Nephron progenitor cell (in vitro differentiated cells): Measurements from ENCODE around the gene PHYH.
A peak's percentile ranks its signal among the peaks of the same experiment; 100 is the strongest.

Experiments used
- DNase-seq: peaks from one replicate; pipeline ENCODE4 v3.0.0; 2021
- H3K27ac Mint-ChIP-seq: 2 replicates; pipeline ENCODE4 v1.8.0; 2021; ENCODE audit warnings: mild to moderate bottlenecking, moderate library complexity, mixed read lengths
- H3K27me3 Mint-ChIP-seq: 2 replicates; pipeline ENCODE4 v1.8.0; 2021; ENCODE audit warnings: mild to moderate bottlenecking, low read depth, mixed read lengths; ENCODE audit not compliant: poor library complexity
- H3K36me3 Mint-ChIP-seq: 2 replicates; pipeline ENCODE4 v1.8.0; 2021; ENCODE audit warnings: low read depth, mixed read lengths
- H3K4me1 Mint-ChIP-seq: 2 replicates; pipeline ENCODE4 v1.8.0; 2021; ENCODE audit warnings: mixed read lengths
- H3K4me3 Mint-ChIP-seq: 2 replicates; pipeline ENCODE4 v1.8.0; 2021; ENCODE audit warnings: mild to moderate bottlenecking, moderate library complexity, mixed read lengths
- H3K9me3 Mint-ChIP-seq: 2 replicates; pipeline ENCODE4 v1.8.0; 2021; ENCODE audit warnings: mild to moderate bottlenecking, moderate library complexity, mixed read lengths
- TF ChIP-seq, protein P1 (sequence below): fragments of 200-600 bp; sonication (generic); IDR thresholded peaks from 2 replicates; pipeline ENCODE4 v1.5.0; 2021; ENCODE audit warnings: antibody characterized with exemption

Gene PHYH

DNA sequence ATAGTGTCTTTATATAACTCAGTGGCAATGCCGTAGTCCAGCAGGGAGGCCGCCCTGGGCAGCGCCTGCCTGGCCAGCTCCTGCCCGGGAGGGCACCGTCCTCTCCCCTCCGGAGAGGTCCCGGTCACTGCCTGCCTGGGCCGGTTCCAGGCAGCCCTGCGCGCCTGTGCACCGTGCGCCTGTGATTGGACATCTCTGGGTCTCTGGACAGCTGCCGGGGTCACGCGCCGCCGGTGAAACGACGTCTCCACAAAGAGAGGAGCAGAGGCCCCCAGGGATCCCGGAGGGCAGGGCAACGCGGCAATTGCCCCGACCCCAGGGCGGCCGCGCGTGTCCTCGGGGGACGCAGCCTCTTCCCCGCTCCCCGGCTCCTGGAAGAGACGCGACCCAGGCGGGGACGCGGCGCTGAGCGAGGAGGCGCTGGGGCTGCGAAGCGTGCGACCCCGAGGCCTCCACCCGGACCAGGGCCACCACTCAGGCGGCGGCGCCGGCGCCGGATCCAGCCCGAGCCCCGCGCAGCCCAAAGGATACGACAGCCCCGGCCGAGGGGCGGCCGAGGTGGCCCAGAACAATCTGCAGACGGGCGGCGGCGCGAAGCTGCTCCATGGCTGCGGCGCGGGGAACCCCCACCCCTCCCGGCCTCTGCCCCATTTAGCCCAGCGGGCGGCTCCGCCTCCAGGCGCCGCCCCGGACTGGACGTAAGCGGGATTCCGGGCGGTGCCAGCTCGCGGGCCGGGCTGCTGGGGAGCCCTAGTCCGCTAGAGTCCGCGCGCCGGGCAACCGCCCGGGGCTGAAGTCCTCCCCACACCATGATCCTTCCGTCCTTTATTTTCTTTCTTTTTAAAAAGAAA lies at the start of gene PHYH:
PHYH (minus strand) TSS at position 628 of the 851 bp plus-strand sequence; CDS start at position 606, 22 bp downstream.
- Mint-ChIP-seq H3K9me3 (no peaks in the 10 kb centered on the region), H3K27me3 (peaks cover 11% of the 10 kb centered on the region), H3K4me3 (peak within 1 kb of the TSS; percentile 81), H3K36me3 (no peaks in the 10 kb centered on the region), H3K4me1 (peaks cover 21% of the 10 kb centered on the region), H3K27ac (peak within 1 kb of the TSS; percentile 78)
- DNase-seq: peak; percentile 78
- TF ChIP-seq, protein P1, sequence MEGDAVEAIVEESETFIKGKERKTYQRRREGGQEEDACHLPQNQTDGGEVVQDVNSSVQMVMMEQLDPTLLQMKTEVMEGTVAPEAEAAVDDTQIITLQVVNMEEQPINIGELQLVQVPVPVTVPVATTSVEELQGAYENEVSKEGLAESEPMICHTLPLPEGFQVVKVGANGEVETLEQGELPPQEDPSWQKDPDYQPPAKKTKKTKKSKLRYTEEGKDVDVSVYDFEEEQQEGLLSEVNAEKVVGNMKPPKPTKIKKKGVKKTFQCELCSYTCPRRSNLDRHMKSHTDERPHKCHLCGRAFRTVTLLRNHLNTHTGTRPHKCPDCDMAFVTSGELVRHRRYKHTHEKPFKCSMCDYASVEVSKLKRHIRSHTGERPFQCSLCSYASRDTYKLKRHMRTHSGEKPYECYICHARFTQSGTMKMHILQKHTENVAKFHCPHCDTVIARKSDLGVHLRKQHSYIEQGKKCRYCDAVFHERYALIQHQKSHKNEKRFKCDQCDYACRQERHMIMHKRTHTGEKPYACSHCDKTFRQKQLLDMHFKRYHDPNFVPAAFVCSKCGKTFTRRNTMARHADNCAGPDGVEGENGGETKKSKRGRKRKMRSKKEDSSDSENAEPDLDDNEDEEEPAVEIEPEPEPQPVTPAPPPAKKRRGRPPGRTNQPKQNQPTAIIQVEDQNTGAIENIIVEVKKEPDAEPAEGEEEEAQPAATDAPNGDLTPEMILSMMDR: no peak

DNA sequence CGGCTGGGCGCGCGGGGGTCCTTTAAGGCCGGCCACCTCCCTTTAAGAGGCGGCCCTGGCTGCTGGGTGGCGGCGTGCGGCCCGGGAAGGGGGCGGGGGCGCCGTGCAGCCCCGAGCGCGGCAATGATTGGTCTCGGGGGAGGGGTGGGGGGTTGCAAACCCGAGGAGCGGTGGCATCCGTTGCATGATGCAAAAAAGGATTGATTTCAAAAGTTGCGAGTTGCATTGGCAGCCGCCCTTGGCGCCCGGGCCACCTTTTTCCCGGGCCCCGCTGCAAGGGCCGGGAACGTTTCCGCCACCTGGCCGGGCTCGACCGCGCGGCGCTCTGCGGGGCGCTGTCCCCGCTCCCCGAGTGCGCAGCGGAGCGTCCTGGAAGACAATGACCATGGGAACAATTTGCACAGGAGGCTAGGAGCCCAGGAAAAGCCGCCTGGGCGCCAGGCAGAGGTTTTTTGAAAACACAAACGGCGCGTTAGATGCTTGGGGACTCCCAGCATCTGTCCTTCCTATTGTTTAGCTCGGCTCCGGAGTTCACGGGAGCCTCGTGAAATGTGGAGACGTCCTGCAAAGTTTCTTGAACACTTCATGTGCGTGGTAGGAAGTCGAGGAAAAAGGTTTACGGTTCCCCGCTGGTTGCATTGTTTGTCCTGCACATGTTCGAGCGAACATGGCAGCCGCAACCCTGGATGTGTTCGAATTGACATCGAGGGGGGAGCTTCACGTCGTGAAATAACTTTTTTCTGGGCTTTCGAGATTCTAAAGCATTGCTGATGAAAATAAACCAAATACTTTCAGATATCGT lies 48.6 kb upstream of the PHYH start, which contains the start of gene SEPHS1:
SEPHS1 (minus strand) TSS at position 78 of the 802 bp plus-strand sequence. CDS start 3,343 bp downstream, outside the sequence.
- H3K4me1 Mint-ChIP-seq: peaks cover 78% of the 10 kb centered on the region
- H3K27me3 Mint-ChIP-seq: peaks cover 38% of the 10 kb centered on the region
- H3K27ac Mint-ChIP-seq: peak within 1 kb of the TSS; percentile 97
- H3K9me3 Mint-ChIP-seq: no peaks in the 10 kb centered on the region
- peak; percentile 76 for DNase-seq
- peaks cover 20% of the 10 kb centered on the region for H3K36me3 Mint-ChIP-seq
- TF ChIP-seq, protein P1: no peak
- peak within 1 kb of the TSS; percentile 94 for H3K4me3 Mint-ChIP-seq

DNA sequence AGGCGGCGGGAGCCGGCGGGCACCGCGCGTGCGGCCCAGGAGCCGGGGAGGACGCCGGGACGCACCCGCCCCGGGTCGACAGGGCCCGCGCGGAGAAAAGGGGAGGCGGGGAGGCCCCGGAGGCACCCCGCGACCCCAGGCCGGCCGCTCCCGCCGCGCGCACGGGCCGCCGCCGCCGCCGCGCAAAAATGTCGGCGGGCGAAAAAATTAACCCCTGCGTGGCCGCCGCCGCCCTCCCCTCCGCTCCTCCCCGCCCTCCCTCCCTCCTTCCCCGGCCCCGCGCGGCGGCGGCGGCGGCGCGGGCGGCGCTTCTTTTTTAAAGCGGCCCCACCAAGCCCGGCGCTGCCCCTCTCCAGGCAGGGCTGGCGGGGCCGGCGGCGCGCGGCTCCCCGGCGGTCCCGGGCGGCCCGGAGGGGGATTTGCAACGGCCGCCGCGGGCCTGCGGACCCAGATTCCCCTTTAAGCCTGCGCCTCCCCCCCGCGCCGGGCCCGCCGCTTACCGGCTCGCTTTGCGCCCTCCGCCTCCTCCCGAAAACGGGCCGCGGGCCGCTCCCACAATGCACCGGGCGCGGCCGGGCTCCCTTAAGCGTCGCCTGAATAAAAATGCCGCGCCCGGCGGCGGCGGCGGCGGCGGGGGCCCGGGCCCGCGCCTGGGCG lies 47.8 kb upstream of the PHYH start:
- H3K4me3 Mint-ChIP-seq: peak overlapping the region; percentile 59
- peaks cover 70% of the 10 kb centered on the region for H3K4me1 Mint-ChIP-seq
- TF ChIP-seq, protein P1: no peak
- DNase-seq: peak; percentile 82
- peaks cover 31% of the 10 kb centered on the region for H3K27me3 Mint-ChIP-seq
- peaks cover 28% of the 10 kb centered on the region for H3K36me3 Mint-ChIP-seq
- no peaks in the 10 kb centered on the region for H3K9me3 Mint-ChIP-seq
- H3K27ac Mint-ChIP-seq: no peak overlapping the region

DNA sequence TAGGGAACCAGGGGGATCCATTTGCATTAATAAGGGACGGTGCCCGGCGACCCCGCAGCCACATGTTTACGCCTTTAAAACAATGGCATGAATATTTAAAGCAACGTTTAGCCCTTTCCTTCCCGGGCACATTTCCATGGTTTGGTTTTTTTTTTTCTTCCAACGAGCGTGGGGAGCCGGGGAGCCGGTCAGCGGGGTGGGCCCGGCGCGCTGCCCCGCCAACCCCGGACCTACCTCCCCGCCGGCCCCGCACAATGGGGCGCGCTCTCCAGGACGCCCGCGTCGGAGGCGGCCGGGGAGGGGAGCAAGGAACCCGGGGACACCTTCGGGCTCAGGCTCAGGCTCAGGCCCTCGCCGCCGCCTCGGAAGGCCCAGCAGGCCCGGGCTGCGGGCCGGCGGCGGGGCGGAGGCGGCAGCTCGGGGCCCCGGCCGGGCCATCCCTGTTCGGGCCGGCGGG lies 47.2 kb upstream of the PHYH start:
- TF ChIP-seq, protein P1: no peak
- Mint-ChIP-seq H3K27me3 (peaks cover 25% of the 10 kb centered on the region), H3K4me3 (peak overlapping the region; percentile 89), H3K36me3 (peaks cover 32% of the 10 kb centered on the region), H3K4me1 (peaks cover 64% of the 10 kb centered on the region), H3K9me3 (no peaks in the 10 kb centered on the region), H3K27ac (peak overlapping the region; percentile 97)
- DNase-seq: no peak

DNA sequence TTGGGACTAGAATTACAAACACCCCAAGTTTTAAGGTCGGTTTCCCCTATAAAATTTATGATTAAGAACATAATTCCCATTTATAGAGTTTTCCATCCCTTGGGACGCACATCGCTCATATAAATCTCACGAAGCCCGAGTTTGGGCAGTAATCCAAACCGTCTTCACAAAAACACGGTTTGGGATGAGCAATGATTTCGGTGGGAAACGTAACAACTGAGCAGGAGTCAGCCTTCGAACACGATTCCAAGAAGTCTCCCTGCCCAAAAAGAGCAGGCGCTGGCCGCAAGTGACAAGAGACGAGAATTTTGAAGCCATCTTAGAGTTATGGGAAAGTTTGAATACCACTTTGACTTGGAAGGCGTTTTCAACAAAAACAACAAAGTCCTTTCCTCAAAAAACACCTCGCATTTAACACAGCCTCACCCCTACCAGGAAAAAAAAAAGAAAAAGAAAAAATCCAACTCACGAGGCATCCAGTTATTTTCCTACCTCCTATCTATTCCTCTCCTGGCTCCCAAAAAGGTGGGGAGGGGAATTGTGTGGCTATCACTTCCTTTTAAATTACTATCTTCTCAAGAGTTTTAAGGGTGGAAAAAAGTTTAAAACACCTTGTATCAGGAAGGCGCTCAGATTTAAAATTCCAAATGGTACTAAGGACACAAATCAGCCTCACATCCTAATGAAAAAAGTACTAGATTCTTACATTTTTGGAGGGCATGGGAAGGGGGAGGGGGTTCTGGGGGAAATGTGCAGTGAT lies 46.6 kb upstream of the PHYH start:
- Mint-ChIP-seq H3K9me3 (no peaks in the 10 kb centered on the region), H3K36me3 (peaks cover 36% of the 10 kb centered on the region), H3K4me3 (peak overlapping the region; percentile 89), H3K27me3 (peaks cover 19% of the 10 kb centered on the region), H3K27ac (peak overlapping the region; percentile 97), H3K4me1 (peaks cover 58% of the 10 kb centered on the region)
- TF ChIP-seq, protein P1: no peak
- DNase-seq: no peak
